Stimulated activated CD8-positive, alpha-beta memory T cell treated with anti-CD3 and anti-CD28 coated beads, Interleukin-4, amount 100 ng/mL, for 48 hours (primary cell): ENCODE data around the gene ITGB8.

Source experiments
- DNase-seq: peaks from one replicate; pipeline ENCODE4 v3.0.0-alpha.2; 2020

ITGB8 gene

GRCh38 chr7:20435305-20435704 lies 104.6 kb downstream of the ITGB8 start:
- DNase-seq: no peak

- no peak for DNase-seq
Observed at GRCh38 chr7:20438248-20438647, 107.5 kb downstream of the ITGB8 start.

- no peak for DNase-seq
Observed at GRCh38 chr7:20438694-20439376, 108.1 kb downstream of the ITGB8 start.

DNA sequence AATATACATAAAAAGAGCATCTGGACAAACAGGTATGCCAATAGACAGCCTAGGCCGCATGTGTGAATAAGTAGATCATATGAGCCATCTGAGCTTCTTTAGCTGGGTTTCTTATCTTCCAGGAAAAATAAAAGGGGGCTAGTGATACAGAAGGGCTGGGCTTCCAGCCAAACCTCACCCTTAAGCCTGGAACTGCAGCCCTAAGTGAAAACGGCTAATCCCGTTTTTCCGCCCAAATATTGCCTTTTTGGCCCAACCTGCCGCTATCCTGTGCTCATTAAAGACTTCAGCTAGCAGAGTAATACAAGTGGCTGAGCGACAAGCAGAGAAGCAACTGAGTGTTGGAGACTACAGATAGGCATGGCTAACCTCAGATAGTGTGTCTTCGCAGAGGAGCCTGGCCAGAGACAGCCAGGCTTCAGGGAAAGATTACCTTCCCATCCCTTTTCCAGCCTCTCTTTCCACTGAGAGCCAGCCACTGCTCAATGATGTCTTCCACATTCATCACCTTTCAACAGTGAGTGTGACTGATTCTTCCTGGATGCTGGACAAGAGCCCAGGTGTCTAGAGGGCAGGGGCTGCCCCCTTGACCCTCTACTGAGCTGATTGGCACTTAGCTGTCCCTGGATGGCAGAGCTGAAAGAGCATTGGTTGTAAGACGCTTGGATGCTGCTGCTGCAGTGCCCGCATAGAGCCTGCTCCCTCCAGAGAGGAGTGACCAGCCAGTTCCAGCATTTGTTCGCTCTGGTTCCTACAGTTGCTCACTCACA lies 108.9 kb downstream of the ITGB8 start:
- no peak for DNase-seq

DNA sequence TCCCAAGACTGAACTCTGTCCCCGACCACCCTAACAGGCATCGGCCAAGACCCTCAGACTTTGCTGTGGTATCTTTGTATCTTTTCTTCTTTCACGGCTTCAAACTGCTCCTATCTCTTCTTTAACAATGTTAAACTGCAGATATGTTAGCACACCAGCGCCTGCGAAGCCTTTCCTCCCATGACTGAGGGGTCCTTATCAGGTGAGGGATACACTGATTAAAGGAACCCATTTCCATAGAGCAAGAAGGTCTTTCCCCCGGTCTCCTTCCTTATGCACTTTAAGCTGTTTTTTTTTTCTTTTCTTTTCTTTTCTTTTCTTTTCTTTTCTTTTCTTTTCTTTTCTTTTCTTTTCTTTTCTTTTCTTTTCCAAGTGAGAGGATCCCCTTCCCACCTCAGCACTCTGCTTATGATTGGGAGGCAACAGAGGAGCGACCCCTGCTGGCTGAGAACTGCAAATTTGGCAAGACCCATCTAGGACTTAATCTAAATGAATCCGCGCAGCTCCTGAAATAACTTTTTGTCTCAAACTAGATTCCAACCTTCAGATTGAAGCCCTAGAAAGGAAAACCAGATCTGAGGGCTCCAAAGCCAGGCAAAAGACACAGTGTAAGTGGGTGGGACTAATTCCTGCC lies 109.9 kb downstream of the ITGB8 start:
- peak; percentile 46 for DNase-seq

DNA sequence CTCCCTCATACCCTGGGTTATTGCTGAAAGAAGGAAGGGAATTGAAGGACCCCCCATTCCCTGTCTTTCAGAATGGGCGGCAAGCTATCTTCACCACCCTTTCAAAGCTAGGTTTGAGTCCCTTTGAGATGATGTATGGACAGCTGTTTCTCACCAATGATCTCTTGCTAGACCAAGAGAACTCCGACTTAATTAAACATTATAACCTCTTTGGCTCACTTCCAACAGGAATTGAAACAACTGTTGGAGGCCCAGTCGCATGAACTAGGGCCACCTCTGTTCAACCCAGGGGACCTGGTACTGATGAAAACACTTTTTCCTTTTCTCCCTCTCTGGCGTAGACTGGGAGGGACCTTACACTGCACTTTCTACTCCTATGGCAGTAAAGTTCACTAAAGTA lies 110.6 kb downstream of the ITGB8 start:
- DNase-seq: no peak

DNA sequence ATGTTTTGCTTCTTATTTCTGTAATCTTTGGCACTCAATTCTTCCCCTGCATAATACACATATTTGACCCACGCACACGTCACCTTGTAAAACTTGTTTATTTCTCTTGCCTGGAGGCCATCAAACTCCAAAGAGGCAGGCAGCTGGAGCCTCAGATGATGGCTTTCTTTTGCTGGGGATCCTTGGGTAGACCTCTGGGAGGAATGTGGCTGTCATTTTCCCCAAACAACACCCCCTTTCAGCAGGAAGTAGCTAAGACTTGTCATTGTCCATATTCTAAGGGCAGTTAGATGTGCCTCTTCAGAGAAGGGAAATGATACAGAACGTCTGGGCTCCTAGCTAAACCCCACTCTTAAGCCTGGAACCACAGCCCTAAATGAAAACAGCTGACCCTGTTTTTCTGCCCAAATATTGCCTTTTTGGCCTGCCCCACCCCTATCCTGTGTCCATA lies 111.3 kb downstream of the ITGB8 start:
- DNase-seq: no peak

DNA sequence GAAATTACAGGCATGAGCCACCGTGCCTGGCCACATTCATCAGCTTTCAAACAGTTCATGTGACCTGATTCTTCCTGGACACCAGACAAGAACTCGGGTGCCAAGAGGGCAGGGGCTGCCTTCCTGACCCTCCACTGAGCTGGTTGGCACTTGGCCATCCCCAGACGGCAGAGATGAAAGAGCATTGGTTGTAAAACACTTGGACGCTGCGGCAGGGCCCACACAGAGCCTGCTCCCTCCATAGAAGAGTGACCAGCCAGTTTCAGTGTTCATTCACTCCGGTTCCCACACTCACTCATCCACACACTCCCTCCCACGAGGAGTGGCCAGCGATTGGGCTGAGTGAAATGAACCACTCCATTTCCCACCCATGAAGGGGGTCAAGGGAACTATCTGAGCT lies 112.3 kb downstream of the ITGB8 start:
- no peak for DNase-seq

DNA sequence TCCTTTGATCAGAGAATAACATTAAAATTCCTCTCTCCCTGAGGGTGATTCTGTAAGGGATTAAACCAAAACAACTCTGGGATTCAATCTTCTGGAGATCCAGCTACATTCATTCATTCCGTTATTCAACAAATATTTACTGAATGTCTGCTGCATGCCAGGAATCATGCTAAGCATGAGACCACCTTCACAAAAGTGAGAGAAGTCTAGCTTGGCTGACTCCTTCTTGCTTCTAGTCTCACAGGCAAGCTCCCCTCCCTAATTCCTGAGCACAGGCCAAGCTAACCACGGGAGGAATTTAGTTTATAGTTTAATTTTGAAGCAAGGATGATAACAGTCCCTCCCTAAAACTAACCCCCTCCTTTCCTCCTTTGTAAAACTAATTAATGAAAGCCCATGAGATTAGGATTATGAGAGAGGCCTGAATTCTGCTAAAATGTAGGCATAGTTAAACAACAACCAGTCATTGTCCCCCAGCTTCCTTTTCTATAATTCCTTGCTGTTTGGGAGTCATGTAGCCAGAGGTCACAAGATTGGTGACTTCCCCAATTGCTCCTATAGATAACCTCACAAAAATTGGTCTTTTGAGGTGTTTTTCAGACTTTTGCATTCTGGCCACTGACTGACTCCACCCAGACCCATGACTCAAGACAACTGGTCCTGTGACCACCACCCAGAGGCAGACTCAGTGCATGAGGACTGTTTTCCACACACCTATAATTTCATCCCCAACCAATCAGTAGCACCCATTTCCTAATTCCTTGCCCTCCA lies 113.5 kb downstream of the ITGB8 start:
- no peak for DNase-seq

DNA sequence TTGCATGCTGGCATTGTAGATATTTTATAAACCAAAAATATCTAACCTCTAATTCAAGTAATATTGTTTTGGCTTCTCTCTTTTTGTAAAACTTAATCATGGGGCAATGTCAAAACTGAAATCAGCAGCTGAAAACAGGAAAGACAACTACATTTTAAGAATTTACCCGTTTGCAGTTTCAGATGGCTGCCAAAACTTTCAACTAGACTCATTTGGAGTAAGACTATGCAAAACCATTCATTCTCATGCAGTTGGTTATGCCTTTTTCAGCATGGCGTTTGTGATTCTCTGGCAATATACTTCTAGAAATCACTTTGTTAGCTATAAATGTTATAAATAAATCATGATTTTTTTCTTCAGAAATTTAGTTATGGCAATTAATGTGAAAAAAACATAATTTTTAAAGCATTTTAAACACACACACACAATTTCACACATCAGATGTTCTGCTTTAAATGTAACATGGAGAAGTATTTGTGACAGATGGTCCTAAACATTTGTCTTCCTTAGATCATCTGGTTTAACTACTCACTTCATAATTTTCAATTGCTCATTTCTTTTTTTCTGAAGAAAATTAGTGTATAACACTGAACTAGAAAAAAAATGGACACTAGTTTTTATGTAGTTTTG lies 116.4 kb downstream of the ITGB8 start:
- DNase-seq: no peak

- no peak for DNase-seq
Observed at GRCh38 chr7:20449176-20449575, 118.5 kb downstream of the ITGB8 start.

- DNase-seq: no peak
Observed at GRCh38 chr7:20450536-20450935, 119.8 kb downstream of the ITGB8 start.

GRCh38 chr7:20454202-20454601 lies 123.5 kb downstream of the ITGB8 start:
- no peak for DNase-seq

DNA sequence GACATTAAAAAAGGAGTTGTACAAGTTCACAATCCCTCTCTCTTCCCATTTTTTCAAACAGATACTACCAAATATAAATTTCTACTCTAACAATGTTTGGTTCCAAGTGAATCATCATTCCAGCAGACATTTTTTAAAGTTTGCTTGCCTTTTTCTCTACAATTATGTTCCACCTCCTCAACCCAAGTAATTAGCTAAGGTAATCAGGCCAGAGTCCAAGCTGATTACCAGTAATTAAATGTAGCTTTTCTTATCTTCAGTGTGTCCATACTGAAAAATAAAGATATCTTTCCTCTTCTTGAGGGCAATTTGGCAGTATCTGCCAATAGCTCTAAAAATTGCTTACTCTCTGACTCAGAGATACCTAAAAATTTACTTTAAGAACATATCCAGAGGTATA lies 126.0 kb downstream of the ITGB8 start:
- DNase-seq: no peak

- no peak for DNase-seq
Observed at GRCh38 chr7:20458521-20458920, 127.8 kb downstream of the ITGB8 start.

DNA sequence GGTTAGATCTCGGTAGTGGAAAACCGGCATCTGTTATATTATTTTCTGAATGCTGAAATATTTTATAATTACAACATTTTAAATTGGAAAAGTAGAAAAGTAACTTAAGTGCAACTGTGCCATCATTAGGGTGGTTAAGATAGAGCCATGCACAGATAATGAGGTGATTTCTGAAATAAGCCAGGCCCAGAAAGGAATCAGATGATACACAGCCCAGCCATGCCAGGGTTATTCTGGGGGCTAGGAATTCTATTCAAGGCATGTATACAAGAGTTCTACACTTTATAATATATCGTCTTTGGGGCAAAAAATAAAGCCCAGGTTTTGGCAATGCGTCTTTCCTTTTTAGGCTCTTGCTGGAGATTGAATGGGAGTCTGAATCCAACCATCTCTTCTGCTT lies 128.7 kb downstream of the ITGB8 start:
- DNase-seq: no peak

- DNase-seq: no peak
Observed at GRCh38 chr7:20464891-20465290, 134.2 kb downstream of the ITGB8 start.
